NCI-H524 treated with DMSO at 0.1 percent for 48 hours (cell line): ENCODE data around the gene KRT73.
"Not testable (repeated sequence)": the region's sequence is repeated elsewhere in the genome, so short reads cannot be mapped to it uniquely, and the experiment has no call there.

Experiments used
- DNase-seq: peaks from one replicate; lab custom pipeline; 2025; lab: John Stamatoyannopoulos, UW

The KRT73 gene

DNA sequence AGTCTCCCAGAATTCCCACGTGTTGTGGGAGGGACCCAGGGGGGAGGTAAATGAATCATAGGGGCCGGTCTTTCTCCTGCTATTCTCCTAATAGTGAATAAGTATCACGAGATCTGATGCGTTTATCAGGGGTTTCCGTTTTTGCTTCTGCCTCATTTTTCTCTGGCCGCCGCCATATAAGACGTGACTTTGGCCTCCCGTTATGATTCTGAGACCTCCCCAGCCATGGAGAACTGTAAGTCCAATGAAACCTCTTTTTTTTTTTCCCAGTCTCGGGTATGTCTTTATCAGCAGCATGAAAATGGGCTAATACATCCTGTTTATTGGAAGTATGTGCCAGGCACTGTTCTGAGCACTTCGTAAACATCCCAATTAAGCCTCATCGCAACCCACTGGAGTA lies 17.9 kb downstream of the KRT73 start:
- DNase-seq: no peak

DNA sequence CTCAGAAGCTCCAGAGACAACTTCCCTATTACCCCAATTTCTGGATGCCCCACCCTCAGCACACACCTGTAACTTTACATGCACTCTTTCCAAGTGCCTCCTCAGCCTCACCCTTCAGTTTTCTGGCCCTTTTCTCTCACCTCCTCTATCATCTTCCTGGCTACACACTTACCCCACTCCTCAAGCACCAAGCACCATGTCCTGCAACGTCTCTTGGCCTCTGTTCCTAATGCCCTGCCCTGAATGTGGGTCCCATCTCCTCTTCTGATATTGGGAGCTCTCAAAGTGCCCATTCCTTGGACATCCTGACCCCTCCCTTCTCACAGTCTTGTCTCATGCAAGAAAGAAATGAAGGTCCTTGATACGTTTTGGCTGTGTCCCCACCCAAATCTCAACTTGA lies 18.3 kb downstream of the KRT73 start:
- no peak for DNase-seq

DNA sequence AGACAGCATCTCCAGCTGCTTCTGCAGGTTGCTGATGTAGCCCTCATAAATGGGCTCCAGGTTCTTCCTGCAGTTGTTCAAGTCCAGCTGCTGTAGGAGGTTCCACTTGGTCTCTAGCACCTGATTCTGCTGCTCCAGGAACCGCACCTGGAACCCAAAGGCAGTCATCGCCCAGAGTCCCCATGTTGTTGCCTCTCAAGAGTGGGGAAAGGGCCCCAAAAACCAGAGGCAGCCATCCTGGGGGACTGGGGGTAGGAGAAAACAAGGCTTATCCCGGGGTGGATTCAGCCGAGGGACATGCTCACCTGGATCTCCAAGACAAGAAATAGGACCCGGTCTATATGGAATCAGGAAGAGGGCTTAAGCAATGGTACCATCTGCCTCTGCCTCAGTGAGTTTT lies 19.4 kb downstream of the KRT73 start:
- DNase-seq: no peak

DNA sequence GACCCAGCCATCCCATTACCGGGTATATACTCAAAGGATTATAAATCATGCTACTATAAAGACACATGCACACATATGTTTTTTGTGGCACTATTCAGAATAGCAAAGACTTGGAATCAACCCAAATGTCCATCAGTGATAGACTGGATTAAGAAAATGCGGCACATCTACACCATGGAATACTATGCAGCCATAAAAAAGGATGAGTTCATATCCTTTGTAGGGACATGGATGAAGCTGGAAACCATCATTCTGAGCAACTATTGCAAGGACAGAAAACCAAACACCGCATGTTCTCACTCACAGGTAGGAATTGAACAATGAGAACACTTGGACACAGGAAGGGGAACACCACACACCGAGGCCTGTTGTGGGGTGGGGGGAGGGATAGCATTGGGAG lies 24.1 kb downstream of the KRT73 start:
- not testable (repeated sequence) for DNase-seq

DNA sequence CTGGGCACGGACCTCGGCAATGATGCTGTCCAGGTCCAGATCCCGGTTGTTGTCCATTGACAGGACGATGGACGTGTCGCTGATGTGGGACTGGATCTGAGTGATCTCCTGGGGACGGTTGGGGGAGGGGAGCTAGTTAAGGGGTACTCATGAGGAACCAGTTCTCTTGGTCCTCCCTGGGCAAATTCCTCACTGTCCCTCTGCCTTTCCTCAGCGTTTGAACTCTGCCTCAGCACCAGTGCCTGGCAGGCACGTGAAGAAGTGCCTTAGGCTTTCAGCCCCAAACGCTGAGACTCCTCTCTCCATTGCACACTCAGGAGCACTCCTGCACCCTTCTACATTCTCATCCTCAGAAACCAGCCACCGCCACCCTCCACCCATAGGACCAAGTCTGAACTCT lies 26.8 kb downstream of the KRT73 start:
- DNase-seq: no peak

DNA sequence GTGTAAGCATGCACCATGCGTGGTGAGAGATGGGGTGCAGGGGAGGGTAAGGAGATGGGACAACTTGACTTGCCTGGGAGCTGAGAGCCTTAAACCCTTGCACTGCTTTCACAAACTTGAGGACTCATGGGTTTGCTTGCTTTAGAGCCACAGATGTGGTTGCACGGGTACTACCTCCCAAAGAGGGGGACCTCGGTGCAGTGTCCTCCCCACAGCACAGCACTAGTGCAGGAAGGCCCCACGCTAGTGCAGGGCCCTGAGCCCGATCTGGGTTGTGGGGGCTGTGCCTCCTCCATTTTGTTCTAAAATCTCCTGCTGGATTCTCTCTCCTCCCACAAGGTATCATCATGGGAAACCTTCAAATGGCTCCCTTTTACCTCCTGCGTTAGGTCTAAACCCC lies 28.3 kb downstream of the KRT73 start:
- DNase-seq: no peak

DNA sequence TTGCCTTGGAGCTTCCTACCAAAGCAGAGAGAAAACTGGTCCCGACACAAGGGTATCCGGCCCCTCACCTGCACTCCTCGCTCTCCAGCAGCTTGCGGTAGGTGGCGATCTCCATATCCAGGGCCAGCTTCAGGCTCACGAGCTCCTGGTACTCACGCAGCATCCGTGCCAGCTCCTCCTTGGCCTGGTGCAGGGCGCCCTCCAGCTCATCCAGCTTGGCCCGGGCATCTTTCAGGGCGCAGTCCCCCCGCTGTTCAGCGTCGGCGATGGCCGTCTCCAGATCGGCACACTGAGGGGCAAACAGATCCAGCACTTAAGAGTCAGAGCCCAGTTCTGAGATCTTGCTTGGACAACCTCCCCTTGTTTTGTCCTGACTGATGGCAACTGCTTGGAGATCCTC lies 30.8 kb downstream of the KRT73 start:
- DNase-seq: no peak

DNA sequence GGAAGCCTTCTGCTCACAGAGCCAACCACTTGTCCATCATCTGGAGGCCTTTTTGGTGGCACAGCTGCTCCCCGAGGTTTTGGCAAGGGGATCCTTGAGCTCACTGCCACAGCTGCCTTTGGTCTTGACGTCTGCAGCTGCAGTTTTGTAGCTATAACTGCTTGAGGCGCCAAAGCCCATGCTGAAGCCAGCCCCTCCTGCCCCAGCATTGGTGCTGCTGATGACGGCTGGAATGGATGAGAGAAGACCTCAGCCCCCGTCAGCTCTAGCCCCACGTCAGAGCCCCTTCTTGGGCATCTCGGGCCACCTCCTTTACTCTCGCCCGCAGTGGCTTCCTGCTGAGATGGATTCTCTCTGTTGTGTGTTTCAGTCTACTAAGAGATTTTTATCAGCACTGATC lies 32.4 kb downstream of the KRT73 start:
- DNase-seq: no peak

DNA sequence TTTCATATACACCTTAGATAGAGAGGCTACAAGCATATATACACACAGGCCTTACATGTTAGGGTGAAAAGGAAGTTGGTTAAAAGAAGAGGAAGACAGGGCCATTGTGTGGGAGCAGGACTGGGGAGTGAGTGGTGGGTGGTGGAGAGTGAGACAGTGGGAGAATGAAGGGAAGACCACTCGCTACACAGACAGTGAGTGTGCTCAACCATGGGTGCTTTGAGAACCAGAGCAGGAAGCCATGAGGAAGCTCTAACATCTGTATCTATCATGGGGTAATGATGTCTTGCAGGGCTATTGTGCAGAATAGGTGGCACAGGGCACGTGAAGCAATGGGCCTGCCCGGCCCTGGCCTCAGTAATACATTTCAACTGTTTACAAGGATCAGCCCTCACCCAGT lies 33.3 kb downstream of the KRT73 start:
- no peak for DNase-seq

DNA sequence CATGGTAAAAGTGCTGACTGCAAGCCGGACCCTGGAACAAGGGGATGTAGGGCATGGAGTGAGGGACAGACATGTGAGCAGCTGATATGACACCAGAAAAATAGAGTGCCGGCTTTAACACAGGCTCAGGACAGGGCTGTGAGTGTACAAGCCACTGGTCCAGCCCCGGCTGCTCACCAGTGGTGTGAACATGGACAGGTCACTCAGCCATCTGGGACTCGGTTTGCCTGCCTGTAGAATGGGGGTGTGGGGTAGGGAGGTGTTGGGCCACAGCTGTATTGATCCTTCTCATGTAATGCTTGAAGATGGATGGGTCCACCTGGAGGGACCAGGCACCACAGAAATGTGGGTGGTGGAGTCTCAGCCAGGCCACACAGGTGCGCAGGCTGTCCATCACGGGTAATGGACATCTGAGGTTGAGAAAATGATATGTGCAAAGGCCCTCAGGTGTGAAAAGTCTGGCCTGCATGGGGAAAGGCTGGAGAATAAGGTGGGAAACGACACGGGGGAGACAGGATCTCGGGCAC lies 34.1 kb downstream of the KRT73 start:
- DNase-seq: no peak

DNA sequence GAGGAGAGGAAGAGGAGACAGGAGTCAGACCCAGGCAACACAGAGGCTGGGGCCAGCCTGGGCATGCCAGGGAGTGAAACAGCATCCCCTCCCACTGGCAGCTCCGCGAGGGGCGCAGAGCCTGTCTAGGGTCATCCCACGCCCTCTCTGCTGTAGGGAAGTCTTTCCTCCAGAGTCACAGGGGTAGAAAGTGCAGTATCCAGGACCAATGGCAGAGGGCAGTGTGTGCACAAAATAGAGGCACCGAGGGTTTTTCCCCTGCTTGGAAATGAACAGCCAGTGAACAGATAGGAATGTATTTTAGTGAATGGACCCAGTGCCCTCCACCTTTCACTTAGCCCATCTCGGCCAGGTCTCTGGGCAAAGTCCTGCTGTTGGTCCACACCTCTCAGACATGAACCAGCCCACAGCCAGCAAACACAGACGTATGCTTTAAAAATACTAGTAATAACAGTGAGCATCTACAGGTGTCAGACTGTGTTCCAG lies 35.3 kb downstream of the KRT73 start:
- DNase-seq: peak; percentile 25

DNA sequence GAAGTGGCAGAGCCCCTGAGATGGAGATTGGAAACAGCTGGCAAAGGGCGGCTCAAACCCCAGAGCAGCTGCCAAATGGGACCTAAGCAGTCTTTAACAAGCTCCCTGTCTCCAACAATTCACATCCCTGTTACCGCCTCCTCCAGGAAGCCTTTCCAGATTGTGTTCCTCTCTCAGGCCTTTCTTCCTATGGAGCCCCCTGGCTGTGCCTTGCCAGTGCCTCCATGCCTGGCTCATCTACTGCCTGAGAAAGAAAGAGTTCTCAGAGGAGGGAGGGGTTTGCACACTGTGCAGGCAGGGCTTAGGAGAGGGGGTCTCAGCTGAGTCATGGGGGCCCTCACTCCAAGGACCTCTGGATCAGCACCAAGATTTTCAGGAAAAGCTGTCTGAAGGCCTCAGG lies 35.9 kb downstream of the KRT73 start:
- DNase-seq: peak; percentile 12

DNA sequence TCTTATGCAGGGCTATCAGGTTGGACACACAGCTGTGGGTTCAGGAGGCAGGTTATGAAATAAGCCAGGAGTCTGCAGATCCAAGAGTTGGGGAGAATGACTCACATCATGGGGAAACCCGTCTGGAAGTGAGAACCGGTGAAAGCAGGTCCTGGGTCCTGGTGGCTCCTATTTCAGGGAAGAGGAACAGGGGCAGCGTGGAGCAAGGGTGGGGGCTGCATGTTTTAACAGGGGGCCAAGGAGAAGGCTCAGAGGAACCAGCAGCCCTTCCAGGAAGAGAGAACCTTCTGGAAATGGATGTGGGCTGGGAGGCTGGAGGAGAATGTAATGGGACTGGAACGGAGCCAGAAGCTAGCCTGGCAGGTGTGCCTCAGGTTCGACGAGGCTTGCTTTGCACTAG lies 36.9 kb downstream of the KRT73 start:
- DNase-seq: no peak

DNA sequence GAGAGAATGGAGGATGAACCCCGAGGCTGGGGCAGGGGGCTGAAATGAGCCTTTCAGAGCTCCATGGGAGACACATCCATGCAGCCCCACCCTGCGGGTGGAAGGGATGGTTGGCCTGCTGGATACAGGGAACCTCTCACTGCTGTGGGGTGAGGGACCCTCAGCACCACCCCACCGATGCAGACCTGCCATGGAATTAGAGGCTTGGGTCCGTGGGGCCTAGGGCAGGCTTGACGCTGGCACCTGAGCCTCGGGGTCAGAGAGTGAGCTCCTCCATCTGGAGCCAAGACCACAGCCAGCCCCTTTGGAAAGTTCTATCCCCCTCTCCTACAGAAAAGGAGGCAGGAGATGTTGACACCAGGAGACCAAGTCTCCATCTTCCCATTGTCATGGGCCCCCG lies 37.3 kb downstream of the KRT73 start:
- DNase-seq: no peak

DNA sequence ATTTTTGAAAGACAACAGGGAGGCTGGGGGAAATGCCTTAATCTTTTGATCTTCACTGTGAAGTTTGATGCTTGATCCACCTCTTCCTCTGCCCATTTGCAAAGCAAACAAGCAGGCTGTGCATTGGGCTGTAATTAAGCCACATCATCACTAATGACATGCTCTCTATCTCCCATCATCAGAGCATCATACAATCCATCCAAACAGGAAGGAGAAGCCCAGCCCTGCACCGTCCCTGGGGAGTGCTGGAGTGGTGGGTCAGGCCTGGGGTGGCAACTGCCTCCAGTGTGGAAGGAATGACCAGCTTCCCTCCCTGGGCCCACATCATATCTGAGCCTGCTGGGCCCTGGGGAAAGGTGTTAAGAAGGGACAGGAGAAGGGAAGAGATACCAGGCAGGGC lies 37.9 kb downstream of the KRT73 start:
- no peak for DNase-seq

DNA sequence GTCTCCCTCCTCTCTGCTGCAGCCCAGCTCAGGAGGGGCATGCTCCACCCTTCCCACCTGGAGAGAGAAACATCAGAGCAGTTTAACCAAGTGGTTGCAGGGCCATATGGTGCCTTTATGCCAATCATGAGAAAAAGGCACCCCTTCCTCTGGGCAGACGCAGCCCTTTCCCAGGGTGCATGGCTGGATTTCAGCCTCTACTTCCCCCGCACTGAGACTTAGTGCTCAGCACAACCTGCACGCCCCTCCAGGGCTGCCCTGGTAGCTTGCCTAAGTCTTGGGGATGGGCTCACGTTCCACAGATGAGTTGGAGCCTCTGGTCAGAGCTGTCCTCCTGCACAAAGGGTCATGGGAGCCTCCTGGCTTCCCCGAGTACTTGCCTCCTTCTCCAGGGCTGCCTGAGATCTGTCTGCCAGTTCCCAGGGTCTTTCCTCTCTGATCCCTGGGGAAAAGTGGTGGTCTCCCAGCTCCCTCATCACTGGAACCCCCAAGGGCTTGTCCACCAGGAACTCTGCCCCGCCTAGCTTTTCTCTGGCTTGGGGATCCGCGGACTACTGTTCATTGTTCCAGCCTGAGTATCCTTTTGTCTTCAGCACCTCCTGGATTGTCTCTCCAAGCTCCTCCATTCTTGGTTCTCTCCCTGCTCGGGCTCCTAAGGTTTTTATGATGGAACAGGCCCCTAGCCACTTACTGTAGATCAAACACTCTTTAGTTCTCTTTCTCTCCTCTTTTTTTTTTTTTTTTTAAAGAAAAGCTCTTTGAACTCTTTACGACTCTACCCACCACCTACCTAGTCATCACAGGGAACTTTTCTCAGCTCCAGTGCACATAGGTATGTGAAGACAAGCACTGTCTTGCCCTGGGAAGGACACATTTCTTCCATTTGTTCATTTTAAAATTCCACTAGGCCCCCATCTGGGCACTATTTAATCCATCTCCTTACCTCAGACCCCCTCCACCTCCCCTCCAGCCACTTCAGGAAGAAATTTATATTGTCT lies 38.6 kb downstream of the KRT73 start:
- no peak for DNase-seq

DNA sequence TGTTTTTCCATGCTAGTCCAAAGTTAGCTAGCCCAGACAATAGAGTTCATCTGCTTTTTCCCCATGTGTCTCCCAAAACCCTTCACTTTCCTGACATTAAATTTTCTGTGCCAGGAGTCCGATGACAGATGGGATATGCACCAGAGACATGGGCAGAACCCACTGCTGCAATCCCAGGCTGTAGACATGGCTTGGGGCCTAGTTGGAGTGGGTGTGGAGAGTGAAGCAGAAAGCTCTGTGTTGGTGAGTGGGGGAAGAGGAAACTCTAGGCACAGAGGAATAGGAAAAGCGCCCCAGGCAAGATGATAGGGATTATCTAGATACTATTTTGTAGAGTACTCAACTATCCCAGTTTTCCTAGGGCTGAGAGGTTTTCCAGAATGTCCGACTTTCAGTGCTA lies 39.9 kb downstream of the KRT73 start:
- DNase-seq: no peak

DNA sequence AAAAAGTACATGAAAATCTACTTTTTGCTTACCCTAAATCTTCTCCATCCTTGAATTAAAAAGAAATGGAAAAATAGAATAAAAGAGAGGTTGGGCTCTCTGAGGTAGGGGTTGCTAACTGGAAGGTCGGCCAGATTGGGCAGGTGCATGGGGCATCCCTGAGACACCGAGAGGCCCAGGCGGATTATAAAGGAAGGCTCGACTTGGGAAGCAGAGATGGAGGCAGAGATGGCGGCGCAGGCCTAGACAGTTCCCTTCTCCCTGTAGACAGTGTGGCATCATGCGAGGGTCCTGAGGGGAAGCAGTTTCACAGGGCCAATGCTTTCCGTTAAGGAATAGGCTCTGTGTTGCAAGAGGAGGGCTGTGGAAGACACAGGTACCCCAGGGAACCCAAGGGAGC lies 41.0 kb downstream of the KRT73 start:
- no peak for DNase-seq

DNA sequence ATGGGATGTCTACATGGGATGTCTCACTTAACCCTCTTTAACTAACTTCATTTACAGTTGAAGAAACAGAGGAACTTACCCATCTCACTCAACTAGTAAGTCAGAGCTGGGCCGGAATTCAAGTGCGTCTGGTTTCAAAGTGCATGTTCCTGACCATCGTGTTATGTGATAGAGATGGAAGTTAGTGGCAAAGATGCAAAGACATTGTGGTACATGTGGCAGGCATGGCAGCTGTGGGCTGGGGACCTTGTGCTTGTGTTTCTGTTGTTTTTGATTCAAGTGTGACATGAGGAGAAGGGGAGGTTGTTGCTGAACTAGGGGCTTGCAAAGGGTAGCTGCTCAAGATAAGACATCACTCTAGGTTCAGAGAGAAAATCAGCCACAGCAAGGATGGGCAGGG lies 42.4 kb downstream of the KRT73 start:
- no peak for DNase-seq

DNA sequence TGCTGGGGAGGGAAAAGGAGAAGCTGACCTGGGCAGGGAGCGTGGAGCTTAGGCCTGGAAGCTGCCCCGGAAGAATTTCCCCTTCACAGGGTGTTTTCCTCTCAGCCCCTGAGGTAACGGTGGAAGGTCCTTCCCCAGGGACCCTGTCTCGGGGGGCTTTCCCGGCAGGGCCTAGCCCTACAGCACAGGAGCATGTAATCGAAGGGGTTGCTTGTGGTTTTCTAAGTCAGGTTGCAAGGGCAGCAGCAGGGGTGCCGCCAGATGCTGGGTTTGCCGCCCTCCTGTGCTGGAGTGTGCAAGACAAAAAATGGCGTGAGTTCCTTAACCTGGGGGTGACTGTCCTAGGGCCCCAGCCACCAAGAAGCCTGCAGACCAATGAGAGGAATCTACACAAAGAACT lies 43.1 kb downstream of the KRT73 start:
- no peak for DNase-seq

DNA sequence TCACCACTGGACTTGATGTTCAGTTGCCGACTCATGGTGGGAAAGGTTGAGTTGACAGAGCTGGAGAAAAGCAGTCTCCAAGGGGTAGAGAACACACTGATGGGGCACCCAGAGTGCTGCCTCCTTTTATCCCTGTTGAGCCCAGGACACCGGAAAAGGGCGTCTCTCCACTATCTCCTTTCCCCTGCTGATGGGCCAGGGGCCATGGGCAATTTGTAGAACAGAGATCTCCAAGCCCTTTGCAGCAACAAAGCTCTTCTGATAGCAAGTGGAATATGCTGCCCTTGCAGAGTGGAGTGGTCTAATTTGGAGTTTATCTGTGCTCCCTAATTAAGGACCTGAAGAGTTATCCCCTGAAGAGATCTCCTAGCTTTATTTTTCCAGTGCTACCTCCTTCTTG lies 44.6 kb downstream of the KRT73 start, which contains the start of gene KRT74:
Gene KRT74, minus strand, starts transcription at position 101 of the 400 bp plus-strand sequence. Its CDS starts 66 bp downstream, at position 35.
- no peak for DNase-seq

DNA sequence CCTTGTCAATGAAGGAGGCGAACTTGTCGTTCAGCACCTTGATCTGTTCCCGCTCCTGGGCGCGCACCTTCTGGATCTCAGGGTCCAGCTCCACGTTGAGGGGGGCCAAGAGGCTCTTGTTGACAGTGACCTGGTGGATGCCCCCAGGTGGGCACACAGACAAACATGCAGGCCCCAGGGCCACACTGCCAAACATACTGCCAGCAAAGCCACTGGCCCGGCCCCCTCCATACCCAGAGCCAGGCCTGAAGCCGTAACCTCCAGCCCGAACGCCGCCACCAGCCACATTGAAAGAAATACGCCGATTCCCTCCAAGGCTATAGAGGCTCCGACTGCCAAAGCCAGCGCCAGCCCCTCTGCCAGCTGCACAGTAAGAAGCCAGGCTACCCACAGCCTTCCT lies 45.1 kb downstream of the KRT73 start:
- no peak for DNase-seq

DNA sequence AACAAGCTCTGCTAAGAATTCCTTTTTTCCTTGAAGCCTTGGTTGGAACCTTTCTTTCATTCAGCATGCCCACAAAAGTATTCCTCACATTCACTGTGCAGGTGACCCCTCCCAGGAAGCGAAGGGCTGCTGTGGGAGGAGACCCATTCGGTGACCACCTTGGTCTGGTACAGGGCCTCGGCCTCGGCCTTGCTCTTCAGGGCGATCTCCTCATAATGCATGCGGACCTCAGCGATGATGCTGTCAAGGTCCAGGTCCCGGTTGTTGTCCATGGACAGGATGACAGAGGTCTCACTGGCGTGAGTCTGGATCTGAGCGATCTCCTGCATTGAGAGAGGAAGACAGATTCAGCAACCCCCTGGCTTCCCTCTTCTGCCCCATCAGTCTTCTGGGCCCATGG lies 47.8 kb downstream of the KRT73 start:
- DNase-seq: no peak

DNA sequence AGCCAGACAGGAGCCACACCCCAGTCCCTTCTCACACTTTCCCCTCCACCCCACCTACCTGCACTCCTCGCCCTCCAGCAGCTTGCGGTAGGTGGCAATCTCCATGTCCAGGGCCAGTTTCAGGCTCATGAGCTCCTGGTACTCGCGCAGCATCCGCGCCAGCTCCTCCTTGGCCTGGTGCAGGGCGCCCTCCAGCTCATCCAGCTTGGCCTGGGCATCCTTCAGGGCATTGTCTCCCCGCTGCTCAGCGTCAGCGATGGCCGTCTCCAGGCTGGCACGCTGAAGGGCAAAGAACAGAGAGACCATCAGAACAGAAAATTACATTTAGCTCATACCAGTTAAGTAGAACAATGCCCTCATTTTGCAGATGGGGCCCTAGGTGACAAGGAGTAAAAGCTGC lies 50.2 kb downstream of the KRT73 start:
- no peak for DNase-seq
